Measurements from ENCODE around the gene FTCD.

Gene FTCD

GRCh38 chr21:46140352-46141003 is 14.9 kb downstream of the FTCD start:
- DNase-seq (ENCODE audit: low spot score) = peak; percentile 18

- no peak for DNase-seq (ENCODE audit: low spot score)
Observed at GRCh38 chr21:46139686-46140085, 15.7 kb downstream of the FTCD start.

DNA sequence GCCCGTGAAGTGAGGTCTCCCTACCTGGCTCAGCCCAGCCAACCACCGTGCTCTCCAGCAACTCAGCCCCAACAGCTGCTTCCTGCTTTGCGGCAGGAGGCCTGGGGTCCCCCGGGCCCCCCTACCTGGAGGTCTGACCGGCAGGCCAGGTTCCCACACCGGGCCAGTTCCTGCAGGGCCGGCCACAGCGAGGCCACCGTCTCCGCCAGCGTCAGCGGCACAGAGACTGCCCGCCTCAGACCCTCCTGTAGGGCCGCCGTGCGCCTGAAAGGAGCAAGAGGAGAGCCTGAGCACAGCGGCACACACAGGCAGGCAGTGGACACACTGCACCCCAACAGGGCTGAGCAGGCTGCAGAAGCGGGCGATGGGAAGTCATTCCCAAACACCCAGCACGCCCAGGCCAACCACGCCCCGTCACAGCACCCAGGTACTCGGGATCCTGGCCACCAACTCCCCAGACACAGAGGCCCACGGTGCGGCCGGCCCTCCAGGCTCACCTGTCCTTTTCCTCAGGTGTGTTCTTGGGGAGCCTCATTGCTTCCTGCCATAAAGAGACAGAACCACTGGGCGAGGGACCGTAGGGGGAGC is 16.9 kb downstream of the FTCD start:
- DNase-seq (ENCODE audit: low spot score) = no peak

- no peak for DNase-seq (ENCODE audit: low spot score)
Observed at GRCh38 chr21:46137908-46138307, 17.5 kb downstream of the FTCD start.

- no peak for DNase-seq (ENCODE audit: low spot score)
Observed at GRCh38 chr21:46136739-46137349, 18.5 kb downstream of the FTCD start.

- DNase-seq (ENCODE audit: low spot score) = no peak
Observed at GRCh38 chr21:46135782-46136395, 19.5 kb downstream of the FTCD start.

- no peak for DNase-seq (ENCODE audit: low spot score)
Observed at GRCh38 chr21:46131838-46132651, 23.3 kb downstream of the FTCD start.

DNA sequence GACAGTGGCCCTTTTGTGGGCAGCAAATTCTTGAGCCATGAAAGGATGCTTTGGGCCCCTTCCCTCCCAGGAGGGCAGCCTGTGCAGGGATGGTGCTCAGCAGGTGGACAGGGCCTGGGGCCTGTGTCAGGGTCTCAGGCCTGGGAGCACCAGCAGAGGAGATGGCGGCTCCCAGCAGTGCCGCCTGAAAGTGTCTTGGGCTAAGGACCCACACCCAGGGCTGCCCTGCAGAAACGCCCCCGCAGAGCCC is 23.9 kb downstream of the FTCD start:
- DNase-seq (ENCODE audit: low spot score) = no peak

DNA sequence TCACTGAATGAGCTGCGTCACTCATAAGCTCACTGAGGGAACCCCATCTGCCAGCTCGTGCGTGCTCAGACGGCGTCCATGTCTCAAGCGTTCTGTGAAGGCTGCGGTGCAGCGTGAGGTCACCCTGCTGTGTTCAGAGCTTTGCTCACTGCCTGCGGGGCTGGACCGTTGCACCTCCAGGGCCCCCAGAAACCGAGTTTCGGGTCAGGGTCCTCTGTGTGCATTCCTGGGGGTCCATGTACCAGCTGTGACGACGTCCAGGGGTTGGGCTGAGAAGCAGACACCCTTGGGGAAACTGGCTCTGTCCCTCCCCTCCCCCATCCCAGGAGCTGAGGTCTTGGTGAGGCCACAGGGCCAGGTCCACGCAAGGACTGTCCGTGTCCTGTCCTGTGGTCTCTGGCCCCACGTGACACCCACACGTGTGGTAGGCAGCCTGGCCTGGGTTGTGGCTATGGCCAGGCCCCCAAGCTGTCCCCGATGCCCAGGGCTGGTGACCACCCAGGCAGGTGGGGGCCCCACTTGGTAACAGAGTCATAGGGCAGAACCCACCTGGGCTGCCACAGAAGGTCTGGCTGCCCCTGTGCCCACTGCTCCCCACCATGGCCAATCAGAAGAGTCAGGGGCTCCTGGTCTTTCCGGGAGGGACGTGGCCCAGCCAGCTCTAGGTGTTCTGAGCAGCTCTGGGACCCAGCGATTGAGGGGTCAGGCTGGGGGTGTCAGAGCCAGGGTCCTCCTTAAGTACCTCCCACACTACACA is 24.4 kb downstream of the FTCD start:
- DNase-seq (ENCODE audit: low spot score) = no peak

DNA sequence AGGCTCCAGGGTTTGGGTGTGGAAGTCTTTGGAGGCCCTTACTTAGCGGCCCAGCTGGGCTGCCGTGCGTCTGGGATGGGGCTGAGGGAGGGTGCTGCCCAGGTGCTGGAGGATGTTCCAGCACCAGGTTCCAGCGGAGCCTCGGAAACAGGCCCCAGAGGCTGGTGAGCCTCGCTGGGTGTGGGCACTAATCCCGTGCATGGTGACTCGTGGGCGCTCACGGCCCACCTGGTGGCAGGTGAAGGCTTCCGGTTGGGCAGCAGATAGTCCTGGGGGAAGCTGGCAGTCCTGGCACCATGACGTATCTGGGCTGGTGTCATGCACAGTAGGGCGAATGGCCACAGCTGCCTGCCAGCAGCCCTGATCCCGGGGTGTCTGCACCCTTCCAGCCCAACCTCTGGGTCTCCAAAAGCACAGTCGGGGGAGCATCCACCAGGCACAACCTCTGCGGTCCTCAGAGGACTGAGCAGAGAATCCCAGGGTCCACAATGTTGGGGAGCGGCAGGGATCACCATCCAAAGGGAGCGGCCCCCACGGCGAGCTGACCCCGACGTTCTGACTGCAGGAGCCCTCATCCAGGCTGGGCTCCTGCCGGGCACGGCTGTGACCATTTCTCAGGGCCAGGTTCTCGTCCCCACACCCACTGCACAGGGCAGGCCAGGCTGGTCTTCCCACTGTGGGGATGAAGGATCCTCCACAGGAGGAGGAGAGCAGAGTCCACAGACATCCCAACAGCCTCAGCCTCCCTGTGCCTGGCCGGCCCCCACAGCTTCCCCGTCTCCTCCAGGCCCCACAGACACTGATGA is 25.3 kb downstream of the FTCD start:
- no peak for DNase-seq (ENCODE audit: low spot score)

DNA sequence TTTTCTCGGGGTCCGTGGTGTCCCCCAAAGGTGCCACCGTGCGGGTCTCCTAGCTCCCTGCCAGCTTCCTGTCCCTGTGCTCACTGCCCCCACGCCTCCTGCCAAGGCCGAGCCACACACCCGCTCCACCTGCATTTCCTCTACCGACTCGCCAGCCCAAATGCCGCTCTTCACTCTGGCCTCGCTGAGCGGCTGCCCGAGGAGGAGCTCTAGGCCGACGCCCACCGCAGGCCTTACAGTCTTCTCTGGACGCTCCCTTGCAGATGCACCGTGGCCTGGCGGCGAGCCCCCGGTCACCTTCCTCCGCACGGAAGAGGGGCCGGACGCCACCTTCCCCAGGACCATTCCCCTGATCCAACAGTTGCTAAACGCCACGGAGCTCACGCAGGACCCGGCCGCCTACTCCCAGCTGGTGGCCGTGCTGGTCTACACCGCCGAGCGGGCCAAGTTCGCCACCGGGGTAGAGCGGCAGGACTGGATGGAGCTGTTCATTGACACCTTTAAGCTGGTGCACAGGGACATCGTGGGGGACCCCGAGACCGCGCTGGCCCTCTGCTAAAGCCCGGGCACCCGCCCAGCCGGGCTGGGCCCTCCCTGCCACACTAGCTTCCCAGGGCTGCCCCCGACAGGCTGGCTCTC is 26.3 kb downstream of the FTCD start:
- DNase-seq (ENCODE audit: low spot score) = no peak

GRCh38 chr21:46128106-46128932 is 27.1 kb downstream of the FTCD start:
- no peak for DNase-seq (ENCODE audit: low spot score)

- DNase-seq (ENCODE audit: low spot score) = no peak
Observed at GRCh38 chr21:46127239-46128105, 27.9 kb downstream of the FTCD start.

DNA sequence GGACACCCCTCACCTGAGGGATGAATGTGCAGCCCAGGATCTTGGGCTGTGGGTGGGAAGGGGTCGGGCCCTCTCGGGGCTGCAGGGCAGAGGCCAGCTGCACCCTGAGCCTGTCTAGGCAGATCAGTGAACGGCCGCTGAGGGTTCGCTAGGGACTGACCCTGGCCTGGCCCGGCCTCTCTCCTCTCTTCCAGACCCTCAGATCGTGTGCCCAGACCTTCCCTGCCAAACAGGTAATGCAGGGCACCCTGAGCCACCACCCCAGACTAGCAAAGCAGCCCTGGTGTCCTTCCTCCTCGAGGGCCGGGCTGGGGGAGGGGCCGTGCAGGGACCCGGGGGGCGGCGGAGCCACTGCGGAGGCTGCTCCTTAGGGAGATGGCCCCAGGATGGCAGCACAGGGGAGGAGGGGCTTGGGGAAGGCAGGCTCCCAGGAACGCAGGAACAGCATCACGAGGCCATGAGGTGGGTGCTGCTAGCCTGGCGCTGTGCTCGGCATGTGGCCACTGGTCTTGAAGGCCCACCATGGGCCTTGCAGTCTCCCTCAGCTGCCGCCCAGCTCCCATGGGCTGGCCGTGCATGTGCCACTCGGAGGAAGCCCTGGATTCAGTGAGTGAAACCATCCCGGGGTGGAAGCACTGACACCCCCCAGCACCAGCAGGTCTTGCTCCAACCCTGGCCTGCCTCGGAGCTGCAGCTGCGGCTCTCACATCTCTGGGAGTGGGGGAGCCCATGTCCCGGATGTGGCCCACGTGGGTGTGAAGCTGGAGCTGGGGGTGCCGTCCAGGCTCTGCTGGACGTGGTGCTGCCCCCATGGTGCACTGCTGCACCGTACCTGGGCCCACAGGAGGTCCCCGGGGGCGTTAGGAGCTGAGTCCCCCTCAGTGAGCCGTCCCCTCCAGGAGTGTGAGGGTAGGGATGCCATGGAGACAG is 28.8 kb downstream of the FTCD start:
- DNase-seq (ENCODE audit: low spot score) = no peak

GRCh38 chr21:46125846-46126301 is 29.5 kb downstream of the FTCD start:
- DNase-seq (ENCODE audit: low spot score) = no peak

- no peak for DNase-seq (ENCODE audit: low spot score)
Observed at GRCh38 chr21:46124926-46125845, 30.2 kb downstream of the FTCD start.

Data from kidney tubule cell (primary cell).